Endothelial cell of umbilical vein (primary cell): ENCODE results near the gene CLEC4A.
"Not testable (repeated sequence)": the region's sequence is repeated elsewhere in the genome, so short reads cannot be mapped to it uniquely, and the experiment has no call there.

ENCODE experiments used
- POLR2AphosphoS5 ChIP-seq: IDR thresholded peaks from 2 replicates; pipeline ENCODE4 v1.6.1; 2012; ENCODE audit warnings: low read depth, mild to moderate bottlenecking, control low read depth, low read length, moderate library complexity; ENCODE audit not compliant: insufficient read depth
- TF ChIP-seq, protein P1 (sequence below), 2 donors: IDR thresholded peaks; 1 replicate in 1 of 2; 2 replicates in 1 of 2; pipeline ENCODE4 v1.5.1; 2011; ENCODE audit warnings: low read length in 2 of 2, mild to moderate bottlenecking in 2 of 2, moderate library complexity in 2 of 2, control low read depth in 1 of 2, inconsistent platforms in 1 of 2, low read depth in 1 of 2; ENCODE audit not compliant: insufficient read depth in 1 of 2; ENCODE audit errors: extremely low read depth in 1 of 2

DNA sequence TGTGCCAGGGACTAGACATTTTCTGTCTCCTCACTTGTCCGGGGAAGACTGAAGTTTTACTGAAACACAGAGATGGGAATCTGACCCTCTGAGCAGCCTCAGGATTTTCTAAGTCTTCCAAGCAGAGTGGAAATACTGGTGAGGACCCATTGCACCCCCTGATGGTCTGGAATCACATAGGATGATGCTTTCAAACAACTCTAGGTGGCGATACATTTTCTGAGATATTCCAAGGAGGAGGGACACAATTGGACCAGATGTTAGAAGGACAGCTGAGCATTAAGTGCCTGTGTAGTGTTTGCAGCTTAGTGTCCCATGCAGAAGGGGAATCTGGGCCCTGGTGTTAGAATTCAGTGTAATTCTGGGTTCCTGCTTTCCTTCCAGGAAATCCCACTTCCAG is 64.7 kb downstream of the CLEC4A start:
- TF ChIP-seq, protein P1, sequence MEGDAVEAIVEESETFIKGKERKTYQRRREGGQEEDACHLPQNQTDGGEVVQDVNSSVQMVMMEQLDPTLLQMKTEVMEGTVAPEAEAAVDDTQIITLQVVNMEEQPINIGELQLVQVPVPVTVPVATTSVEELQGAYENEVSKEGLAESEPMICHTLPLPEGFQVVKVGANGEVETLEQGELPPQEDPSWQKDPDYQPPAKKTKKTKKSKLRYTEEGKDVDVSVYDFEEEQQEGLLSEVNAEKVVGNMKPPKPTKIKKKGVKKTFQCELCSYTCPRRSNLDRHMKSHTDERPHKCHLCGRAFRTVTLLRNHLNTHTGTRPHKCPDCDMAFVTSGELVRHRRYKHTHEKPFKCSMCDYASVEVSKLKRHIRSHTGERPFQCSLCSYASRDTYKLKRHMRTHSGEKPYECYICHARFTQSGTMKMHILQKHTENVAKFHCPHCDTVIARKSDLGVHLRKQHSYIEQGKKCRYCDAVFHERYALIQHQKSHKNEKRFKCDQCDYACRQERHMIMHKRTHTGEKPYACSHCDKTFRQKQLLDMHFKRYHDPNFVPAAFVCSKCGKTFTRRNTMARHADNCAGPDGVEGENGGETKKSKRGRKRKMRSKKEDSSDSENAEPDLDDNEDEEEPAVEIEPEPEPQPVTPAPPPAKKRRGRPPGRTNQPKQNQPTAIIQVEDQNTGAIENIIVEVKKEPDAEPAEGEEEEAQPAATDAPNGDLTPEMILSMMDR (IDR thresholded peaks at IDR 0.05; ENCODE audit: extremely low read depth in 1 of 2, insufficient read depth in 1 of 2, low read depth in 1 of 2, low read length in 2 of 2), result not testable (repeated sequence)
- TF ChIP-seq POLR2AphosphoS5, result not testable (repeated sequence)
